AG09309 (cell line): ENCODE measurements around the gene WASF2.
"Not testable (repeated sequence)": the region's sequence is repeated elsewhere in the genome, so short reads cannot be mapped to it uniquely, and the experiment has no call there.

Experiments used
- DNase-seq: peaks from one replicate; pipeline ENCODE4 v3.0.0-alpha.2; 2010; ENCODE audit warnings: low read depth
- H3K4me3 ChIP-seq: 2 replicates; pipeline ENCODE4 v1.5.1; 2011; ENCODE audit warnings: mild to moderate bottlenecking, low read depth, low read length, moderate library complexity; ENCODE audit not compliant: control insufficient read depth
- CTCF ChIP-seq: IDR thresholded peaks from 2 replicates; pipeline ENCODE4 v1.5.1; 2011; ENCODE audit warnings: mild to moderate bottlenecking, low read depth, low read length, inconsistent platforms; ENCODE audit not compliant: insufficient read depth, control insufficient read depth; ENCODE audit errors: missing control alignments

Gene WASF2

GRCh38 chr1:27481994-27482620 lies 7.9 kb downstream of the WASF2 start:
- no peak overlapping the region for H3K4me3 ChIP-seq
- DNase-seq, result no peak
- no peak for TF ChIP-seq CTCF

- H3K4me3 ChIP-seq, result no peak overlapping the region
- no peak for TF ChIP-seq CTCF
- DNase-seq, result no peak
Measured at GRCh38 chr1:27478098-27478497, 11.9 kb downstream of the WASF2 start.

- no peak for TF ChIP-seq CTCF
- H3K4me3 ChIP-seq, result no peak overlapping the region
- no peak for DNase-seq
Measured at GRCh38 chr1:27476237-27476636, 13.7 kb downstream of the WASF2 start.

- no peak overlapping the region for H3K4me3 ChIP-seq
- no peak for DNase-seq
- TF ChIP-seq CTCF, result no peak
Measured at GRCh38 chr1:27475720-27476119, 14.2 kb downstream of the WASF2 start.

GRCh38 chr1:27473755-27474154 lies 16.2 kb downstream of the WASF2 start:
- TF ChIP-seq CTCF, result no peak
- DNase-seq, result no peak
- H3K4me3 ChIP-seq, result no peak overlapping the region

- not testable (repeated sequence) for H3K4me3 ChIP-seq
Measured at GRCh38 chr1:27472098-27472497, 17.9 kb downstream of the WASF2 start.

GRCh38 chr1:27471477-27471876 lies 18.5 kb downstream of the WASF2 start:
- no peak overlapping the region for H3K4me3 ChIP-seq
- TF ChIP-seq CTCF, result no peak
- no peak for DNase-seq

More at GRCh38 chr1:27472098-27472497, 17.9 kb downstream of the WASF2 start:
- not testable (repeated sequence) for DNase-seq
